Neuronal stem cell (in vitro differentiated cells): ENCODE results near the gene SCFD2.

Experiments
- DNase-seq: peaks from one replicate; pipeline ENCODE4 v3.0.0-alpha.2; 2013; ENCODE audit warnings: low spot score
- H2AFZ ChIP-seq: one replicate; pipeline ENCODE4 v1.6.1; 2013; ENCODE audit warnings: mild to moderate bottlenecking, low read length, inconsistent platforms
- H2AK5ac ChIP-seq: 2 replicates; pipeline ENCODE4 v1.6.1; 2013; ENCODE audit warnings: low read depth, mild to moderate bottlenecking, inconsistent platforms, low read length, moderate library complexity, mixed read lengths
- H2BK120ac ChIP-seq: 2 replicates; pipeline ENCODE4 v1.6.1; 2013; ENCODE audit warnings: low read depth, mild to moderate bottlenecking, inconsistent platforms, low read length, moderate library complexity, mixed read lengths
- H2BK12ac ChIP-seq: one replicate; pipeline ENCODE4 v1.6.1; 2013; ENCODE audit warnings: low read length, inconsistent platforms
- H2BK15ac ChIP-seq: 2 replicates; pipeline ENCODE4 v1.6.1; 2013; ENCODE audit warnings: mild to moderate bottlenecking, low read length, inconsistent platforms, mixed read lengths
- H2BK5ac ChIP-seq: one replicate; pipeline ENCODE4 v1.6.1; 2013; ENCODE audit warnings: inconsistent platforms, mild to moderate bottlenecking, low read length, moderate library complexity
- H3K14ac ChIP-seq: one replicate; pipeline ENCODE4 v1.6.1; 2013; ENCODE audit warnings: low read length, inconsistent platforms
- H3K18ac ChIP-seq: 2 replicates; pipeline ENCODE4 v1.6.1; 2013; ENCODE audit warnings: low read length, inconsistent platforms
- H3K23ac ChIP-seq: 2 replicates; pipeline ENCODE4 v1.6.1; 2013; ENCODE audit warnings: low read depth, mild to moderate bottlenecking, mixed read lengths, low read length, inconsistent platforms; ENCODE audit not compliant: poor library complexity
- H3K27ac ChIP-seq: replicated peaks from 3 replicates; pipeline ENCODE4 v1.5.1; 2013; ENCODE audit warnings: low read length, inconsistent platforms
- H3K27me3 ChIP-seq, 3 experiments: 2 replicates each; pipeline ENCODE4 v1.6.1; 2013; ENCODE audit warnings: low read length in 3 of 3, mild to moderate bottlenecking in 2 of 3, inconsistent platforms in 1 of 3, low read depth in 1 of 3, mixed read lengths in 1 of 3, moderate library complexity in 1 of 3; ENCODE audit not compliant: control insufficient read depth in 3 of 3, insufficient read depth in 3 of 3
- H3K36me3 ChIP-seq, 2 donors: replicated peaks in 1 of 2; 2 replicates each; pipeline ENCODE4 v1.6.1; 2013; ENCODE audit warnings: low read length in 2 of 2; ENCODE audit not compliant: control insufficient read depth in 2 of 2, insufficient read depth in 2 of 2
- H3K4ac ChIP-seq: 2 replicates; pipeline ENCODE4 v1.6.1; 2013; ENCODE audit warnings: inconsistent platforms, mild to moderate bottlenecking, low read length, moderate library complexity
- H3K4me1 ChIP-seq, 2 donors: 1 replicate in 1 of 2; 2 replicates in 1 of 2; pipeline ENCODE4 v1.6.1; 2013; ENCODE audit warnings: low read length in 2 of 2, low read depth in 1 of 2; ENCODE audit not compliant: control insufficient read depth in 2 of 2, insufficient read depth in 1 of 2
- H3K4me2 ChIP-seq: one replicate; pipeline ENCODE4 v1.6.1; 2013; ENCODE audit warnings: mild to moderate bottlenecking, low read length, inconsistent platforms; ENCODE audit not compliant: insufficient read depth, poor library complexity, severe bottlenecking
- H3K4me3 ChIP-seq, 2 donors: 2 replicates each; pipeline ENCODE4 v1.5.1; 2013; ENCODE audit warnings: low read length in 2 of 2, mild to moderate bottlenecking in 2 of 2, inconsistent platforms in 1 of 2, moderate library complexity in 1 of 2
- H3K79me1 ChIP-seq: one replicate; pipeline ENCODE4 v1.6.1; 2013; ENCODE audit warnings: low read depth, mild to moderate bottlenecking, inconsistent platforms, low read length, moderate library complexity
- H3K9ac ChIP-seq: one replicate; pipeline ENCODE4 v1.6.1; 2013; ENCODE audit warnings: mild to moderate bottlenecking, low read depth, low read length, inconsistent platforms; ENCODE audit not compliant: poor library complexity
- H3K9me3 ChIP-seq, 2 donors: replicated peaks in 1 of 2; 2 replicates each; pipeline versions ENCODE3 to v1.6.1; 2013; ENCODE audit warnings: low read length in 2 of 2, mild to moderate bottlenecking in 2 of 2, inconsistent platforms in 1 of 2, low read depth in 1 of 2, mixed read lengths in 1 of 2, moderate library complexity in 1 of 2; ENCODE audit not compliant: control insufficient read depth in 2 of 2, insufficient read depth in 1 of 2
- H4K8ac ChIP-seq: one replicate; pipeline ENCODE4 v1.6.1; 2013; ENCODE audit warnings: low read depth, mild to moderate bottlenecking, inconsistent platforms, low read length, moderate library complexity
- H4K91ac ChIP-seq: one replicate; pipeline ENCODE4 v1.6.1; 2013; ENCODE audit warnings: low read length, low read depth, mild to moderate bottlenecking, inconsistent platforms; ENCODE audit not compliant: poor library complexity
- WGBS, 2 donors: extraction: QIAGEN DNeasy Blood & Tissue Kit; methylation state at CpG; one replicate each; pipeline ENCODE4 v1.1.7; 2013; ENCODE audit warnings: missing lambda C conversion rate in 2 of 2, mixed read lengths in 1 of 2; ENCODE audit not compliant: insufficient read length in 2 of 2, insufficient replicate concordance in 1 of 2; ENCODE audit errors: extremely low coverage in 2 of 2; 5-methylcytosine and 5-hydroxymethylcytosine counted together

Gene SCFD2

GRCh38 chr4:52869656-52870055 is 496.2 kb downstream of the SCFD2 start:
- H3K4me1 ChIP-seq: peaks cover 9 to 13% of the 10 kb centered on the region in 2 donors
- H3K9ac ChIP-seq: no peak overlapping the region
- no peak overlapping the region for H3K4me2 ChIP-seq
- no peak overlapping the region for H2AK5ac ChIP-seq
- H3K36me3 ChIP-seq: peaks cover 13 to 29% of the 10 kb centered on the region in 2 donors
- no peak overlapping the region for H3K27ac ChIP-seq
- H3K27me3 ChIP-seq: no peaks in the 10 kb centered on the region
- no peak overlapping the region for H2BK5ac ChIP-seq
- no peak overlapping the region for H2BK120ac ChIP-seq
- no CpG with 5 or more reads among the region's 1 CpG for WGBS, 2 donors
- H4K8ac ChIP-seq: no peak overlapping the region
- H3K23ac ChIP-seq: peak overlapping the region; percentile 29
- no peak for DNase-seq
- H2BK15ac ChIP-seq: no peak overlapping the region
- H3K4me3 ChIP-seq: no peak overlapping the region
- H3K18ac ChIP-seq: no peak overlapping the region
- H2AFZ ChIP-seq: no peak overlapping the region
- H3K79me1 ChIP-seq: no peaks in the 10 kb centered on the region
- H3K4ac ChIP-seq: no peak overlapping the region
- H4K91ac ChIP-seq: no peak overlapping the region
- peaks cover 0 to 4% of the 10 kb centered on the region in 2 donors for H3K9me3 ChIP-seq
- no peak overlapping the region for H3K14ac ChIP-seq
- H2BK12ac ChIP-seq: no peak overlapping the region

- Histone ChIP-seq H3K27ac (no peak overlapping the region), H2AFZ (no peak overlapping the region), H2BK15ac (peak overlapping the region; percentile 20), H3K18ac (peak overlapping the region; percentile 69), H2BK120ac (no peak overlapping the region), H3K36me3 (peaks cover 13 to 34% of the 10 kb centered on the region in 2 donors), H3K9me3 (peaks cover 0 to 4% of the 10 kb centered on the region in 2 donors), H2AK5ac (no peak overlapping the region), H2BK12ac (no peak overlapping the region), H2BK5ac (no peak overlapping the region), H3K14ac (no peak overlapping the region), H4K8ac (no peak overlapping the region), H4K91ac (no peak overlapping the region), H3K4ac (no peak overlapping the region), H3K4me1 (peaks cover 9 to 13% of the 10 kb centered on the region in 2 donors), H3K4me2 (no peak overlapping the region), H3K79me1 (no peaks in the 10 kb centered on the region), H3K9ac (no peak overlapping the region), H3K27me3 (no peaks in the 10 kb centered on the region), H3K23ac (peak overlapping the region; percentile 29), H3K4me3 (no peak overlapping the region)
- DNase-seq: no peak
- no CpG with 5 or more reads among the region's 12 CpGs for WGBS, 2 donors
Observed at GRCh38 chr4:52869196-52869595, 496.7 kb downstream of the SCFD2 start.

GRCh38 chr4:52868133-52868532 is 497.7 kb downstream of the SCFD2 start:
- H3K4ac ChIP-seq: no peak overlapping the region
- no peak overlapping the region for H3K23ac ChIP-seq
- H3K79me1 ChIP-seq: no peaks in the 10 kb centered on the region
- H2AFZ ChIP-seq: no peak overlapping the region
- H2BK12ac ChIP-seq: no peak overlapping the region
- H3K9ac ChIP-seq: no peak overlapping the region
- H2BK120ac ChIP-seq: no peak overlapping the region
- H3K9me3 ChIP-seq: peaks cover 0 to 4% of the 10 kb centered on the region in 2 donors
- no peak overlapping the region for H2AK5ac ChIP-seq
- no peak overlapping the region for H3K14ac ChIP-seq
- H3K36me3 ChIP-seq: peaks cover 13 to 41% of the 10 kb centered on the region in 2 donors
- no peak overlapping the region for H3K18ac ChIP-seq
- no peak overlapping the region for H2BK5ac ChIP-seq
- no peak overlapping the region for H3K4me2 ChIP-seq
- H2BK15ac ChIP-seq: no peak overlapping the region
- no peak overlapping the region for H3K27ac ChIP-seq
- no peaks in the 10 kb centered on the region for H3K27me3 ChIP-seq
- no peak overlapping the region for H4K91ac ChIP-seq
- no peak for DNase-seq
- H4K8ac ChIP-seq: no peak overlapping the region
- no CpG with 5 or more reads among the region's 8 CpGs for WGBS, 2 donors
- H3K4me1 ChIP-seq: peaks cover 5 to 8% of the 10 kb centered on the region in 2 donors
- no peak overlapping the region for H3K4me3 ChIP-seq

- WGBS, 2 donors: no CpG with 5 or more reads among the region's 4 CpGs
- Histone ChIP-seq H3K27me3 (no peaks in the 10 kb centered on the region), H3K4me1 (peaks cover 12% of the 10 kb centered on the region in 2 donors), H3K14ac (no peak overlapping the region), H3K23ac (no peak overlapping the region), H2BK12ac (no peak overlapping the region), H3K4me2 (no peak overlapping the region), H3K9ac (no peak overlapping the region), H3K4me3 (no peak overlapping the region), H2BK120ac (no peak overlapping the region), H4K91ac (no peak overlapping the region), H3K18ac (no peak overlapping the region), H3K4ac (no peak overlapping the region), H4K8ac (no peak overlapping the region), H2AFZ (no peak overlapping the region), H3K36me3 (peaks cover 13 to 41% of the 10 kb centered on the region in 2 donors), H2BK5ac (no peak overlapping the region), H2AK5ac (no peak overlapping the region), H3K9me3 (peaks cover 0 to 4% of the 10 kb centered on the region in 2 donors), H3K79me1 (peaks cover 4% of the 10 kb centered on the region), H2BK15ac (no peak overlapping the region), H3K27ac (no peak overlapping the region)
- no peak for DNase-seq
Observed at GRCh38 chr4:52867163-52867562, 498.7 kb downstream of the SCFD2 start.
